Measurements from ENCODE around the gene INSRR.

The INSRR gene

GRCh38 chr1:156807627-156808026 lies 51.3 kb downstream of the INSRR start:
- in situ Hi-C loops (cut with MboI; ENCODE audit: low sequenced_read_pairs, unreplicated experiment), result no loop called here
- TF ChIP-seq CTCF (IDR thresholded peaks at IDR 0.05; ENCODE audit: borderline replicate concordance, control extremely low read depth, extremely low read depth, insufficient read depth, missing control alignments), result no peak
- DNase-seq (ENCODE audit: low spot score), result no peak

- in situ Hi-C loops (cut with MboI; ENCODE audit: low sequenced_read_pairs, unreplicated experiment), result no loop called here
- DNase-seq (ENCODE audit: low spot score), result no peak
Measured at GRCh38 chr1:156806512-156807440, 52.1 kb downstream of the INSRR start.

GRCh38 chr1:156805766-156806511 lies 53.0 kb downstream of the INSRR start:
- no peak for DNase-seq (ENCODE audit: low spot score)
- in situ Hi-C loops (cut with MboI; ENCODE audit: low sequenced_read_pairs, unreplicated experiment), result no loop called here
- TF ChIP-seq CTCF (IDR thresholded peaks at IDR 0.05; ENCODE audit: borderline replicate concordance, control extremely low read depth, extremely low read depth, insufficient read depth, missing control alignments), result no peak

More at GRCh38 chr1:156806512-156807440, 52.1 kb downstream of the INSRR start:
- no peak for TF ChIP-seq CTCF (IDR thresholded peaks at IDR 0.05; ENCODE audit: borderline replicate concordance, control extremely low read depth, extremely low read depth, insufficient read depth, missing control alignments)

- no peak for TF ChIP-seq CTCF (IDR thresholded peaks at IDR 0.05; ENCODE audit: borderline replicate concordance, control extremely low read depth, extremely low read depth, insufficient read depth, missing control alignments)
- in situ Hi-C loops (cut with MboI; ENCODE audit: low sequenced_read_pairs, unreplicated experiment), result no loop called here
- no peak for DNase-seq (ENCODE audit: low spot score)
Measured at GRCh38 chr1:156804572-156805243, 54.2 kb downstream of the INSRR start.

- DNase-seq (ENCODE audit: low spot score), result no peak
- no peak for TF ChIP-seq CTCF (IDR thresholded peaks at IDR 0.05; ENCODE audit: borderline replicate concordance, control extremely low read depth, extremely low read depth, insufficient read depth, missing control alignments)
- in situ Hi-C loops (cut with MboI; ENCODE audit: low sequenced_read_pairs, unreplicated experiment), result no loop called here
Measured at GRCh38 chr1:156804026-156804425, 54.9 kb downstream of the INSRR start.

Measured in GM13976 (cell line).